HG03108 (cell line): ENCODE data around the gene DNAJA2.
"Not testable (repeated sequence)": the region's sequence is repeated elsewhere in the genome, so short reads cannot be mapped to it uniquely, and the experiment has no call there.

ENCODE experiments used
- ATAC-seq: cut with Tn5 transposase; IDR thresholded peaks from one replicate; pipeline ENCODE4 v1.9.1; 2021; ENCODE audit warnings: moderate library complexity; ENCODE audit not compliant: unreplicated experiment

Gene DNAJA2

DNA sequence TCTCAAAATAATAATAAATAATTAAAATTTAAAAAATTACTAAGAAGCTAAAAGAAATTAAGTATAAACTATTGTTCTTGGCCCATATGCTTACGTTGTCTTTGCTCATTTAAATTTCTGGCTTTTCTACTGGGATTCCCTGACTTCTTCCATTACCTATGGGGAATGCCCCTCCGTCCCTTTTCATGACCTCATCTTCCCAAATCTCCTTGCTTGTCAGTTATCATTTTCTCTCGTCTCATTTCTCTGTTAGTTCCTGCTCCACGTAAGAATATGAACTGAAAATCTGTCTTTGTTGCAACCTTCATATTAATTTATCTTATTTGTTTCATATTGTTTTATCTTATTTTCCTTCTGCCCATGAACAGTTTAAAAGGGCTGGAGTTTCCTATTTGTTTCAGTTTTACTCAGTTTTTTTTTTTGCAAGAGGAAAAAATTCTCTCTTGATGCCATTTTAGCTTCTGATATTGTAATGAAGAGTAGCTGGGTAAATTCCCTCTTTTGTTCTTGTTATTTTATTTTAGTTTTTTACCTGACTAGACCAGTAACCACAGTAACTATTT is 2.5 kb upstream of the DNAJA2 start:
- no peak for ATAC-seq

GRCh38 chr16:46975165-46975564 is 1.7 kb upstream of the DNAJA2 start:
- no peak for ATAC-seq

DNA sequence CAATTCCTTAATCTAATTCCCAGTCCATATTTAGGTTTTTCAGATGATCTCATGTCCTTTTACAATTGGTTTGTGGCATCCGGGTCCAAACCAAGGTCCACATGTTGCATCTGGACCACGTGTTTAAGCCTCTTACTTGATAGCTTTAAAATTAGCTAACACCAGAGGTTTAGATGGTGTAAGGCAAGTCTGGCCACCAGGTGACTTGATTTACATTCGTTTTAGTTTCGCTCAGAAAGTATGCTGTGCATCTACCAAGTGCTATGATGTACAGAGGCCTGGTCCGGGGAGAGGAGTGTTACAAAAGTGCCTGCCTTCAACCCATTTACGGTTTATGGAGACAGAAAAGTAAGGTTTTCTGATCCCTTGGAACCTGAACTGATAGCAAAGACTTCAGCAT is 878 bp upstream of the DNAJA2 start:
- ATAC-seq = no peak

GRCh38 chr16:46973996-46974324 is 486 bp upstream of the DNAJA2 start:
- no peak for ATAC-seq

GRCh38 chr16:46972429-46973206 is 856 bp downstream of the DNAJA2 start:
- peak; percentile 44 for ATAC-seq

DNA sequence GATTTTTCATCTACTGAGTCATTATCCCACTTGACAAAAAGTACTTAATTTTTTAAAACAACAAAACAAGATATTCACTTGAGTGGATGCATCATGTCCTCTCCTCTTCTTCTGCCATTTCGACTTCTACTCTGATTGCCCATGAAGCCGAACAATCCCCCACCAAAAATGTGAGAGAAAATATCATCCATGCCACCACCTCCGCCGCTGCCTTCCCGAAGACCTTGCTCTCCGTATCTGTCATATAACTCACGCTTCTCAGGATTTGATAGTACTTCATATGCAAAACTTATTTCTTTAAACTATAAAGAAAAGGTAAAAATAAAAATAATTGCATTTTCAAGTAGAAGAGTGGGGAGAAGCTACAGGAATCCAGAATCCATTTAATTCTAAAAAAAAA is 2.2 kb downstream of the DNAJA2 start:
- no peak for ATAC-seq

DNA sequence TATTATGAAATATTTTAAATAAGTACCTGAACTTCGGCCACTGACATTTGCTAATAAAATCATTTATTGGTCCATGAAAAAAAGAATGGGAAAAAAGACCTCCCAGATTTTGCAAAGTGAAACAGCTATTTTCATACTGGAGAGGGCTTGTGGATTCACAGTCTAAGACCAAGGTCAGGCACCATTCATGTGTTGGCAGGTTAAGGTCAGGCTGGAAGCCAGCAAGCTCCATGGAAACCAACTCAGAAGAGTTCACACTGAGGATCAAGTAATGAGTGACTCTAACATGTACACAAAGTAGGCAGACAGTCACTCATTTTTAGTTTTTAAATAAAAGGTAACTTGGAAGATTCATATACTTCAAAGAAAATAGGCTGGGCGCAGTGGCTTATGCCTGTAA is 3.4 kb downstream of the DNAJA2 start:
- no peak for ATAC-seq

DNA sequence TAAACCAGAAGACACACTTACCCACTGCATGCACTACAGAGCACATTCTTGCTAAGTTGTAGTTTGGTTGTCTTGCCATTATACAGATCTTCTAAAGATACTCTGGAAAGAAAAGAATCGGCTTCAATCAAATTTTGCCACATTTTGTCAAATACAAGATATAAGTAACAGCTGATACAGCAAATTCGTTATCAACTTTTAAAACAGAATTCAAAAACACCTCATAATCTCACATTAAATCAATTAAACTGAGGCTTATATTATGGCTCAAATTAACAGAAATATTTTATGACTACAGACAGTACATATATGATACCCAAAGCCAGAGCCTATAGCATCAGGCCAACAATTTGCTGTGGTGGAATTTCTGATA is 5.4 kb downstream of the DNAJA2 start:
- no peak for ATAC-seq

GRCh38 chr16:46962629-46963028 is 10.8 kb downstream of the DNAJA2 start:
- ATAC-seq = no peak

GRCh38 chr16:46961373-46962353 is 11.8 kb downstream of the DNAJA2 start:
- no peak for ATAC-seq

DNA sequence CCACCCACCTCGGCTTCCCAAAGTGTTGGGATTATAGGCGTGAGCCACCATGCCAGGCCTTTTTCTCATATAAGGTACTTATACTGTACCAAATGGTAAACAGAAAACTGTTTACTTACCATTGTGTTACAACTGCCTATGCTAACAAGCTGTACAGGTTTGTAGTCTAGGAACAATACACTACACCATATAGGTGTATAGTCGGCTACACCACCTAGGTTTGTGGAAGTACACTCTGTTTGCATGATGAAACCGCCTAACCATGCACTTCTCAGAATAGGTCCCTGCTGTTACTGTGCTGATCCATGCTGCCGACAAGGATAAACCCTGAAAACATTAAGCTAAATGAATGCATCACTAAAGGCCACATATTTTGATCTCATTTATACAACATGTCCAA is 18.9 kb downstream of the DNAJA2 start:
- no peak for ATAC-seq

GRCh38 chr16:46950009-46950408 is 23.5 kb downstream of the DNAJA2 start:
- ATAC-seq = no peak

DNA sequence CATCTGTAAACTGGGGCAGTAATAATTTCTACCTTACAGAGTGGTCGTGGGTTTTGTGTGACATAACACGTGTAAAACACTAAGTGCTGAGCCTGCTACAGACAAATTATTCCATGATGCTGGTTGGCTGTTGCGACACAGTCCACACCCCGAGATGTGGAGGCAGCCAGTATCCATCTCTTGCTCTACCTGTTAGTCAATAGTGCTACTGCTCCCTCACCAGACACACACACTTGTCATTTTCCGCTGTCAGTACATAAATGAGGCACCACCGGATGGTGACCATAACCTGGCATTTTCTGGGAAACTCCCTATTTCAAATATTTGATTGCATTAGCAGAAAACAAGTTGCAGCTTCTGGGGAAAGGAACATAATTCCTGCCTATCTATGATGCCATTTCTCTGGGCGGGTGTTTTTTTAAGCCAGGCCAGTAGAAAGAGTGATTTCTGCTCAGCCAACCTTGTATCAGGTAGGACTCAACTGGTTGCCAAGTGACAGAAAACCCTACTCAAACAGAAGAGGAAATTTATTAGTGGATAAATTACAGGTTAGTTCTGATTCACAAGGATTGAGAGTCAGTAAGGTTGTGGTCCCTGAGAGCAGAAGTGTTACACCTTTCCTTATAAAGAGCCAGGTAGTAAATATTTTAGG is 24.1 kb downstream of the DNAJA2 start:
- ATAC-seq = no peak

GRCh38 chr16:46948548-46949166 is 24.8 kb downstream of the DNAJA2 start:
- ATAC-seq = no peak

GRCh38 chr16:46947900-46948547 is 25.4 kb downstream of the DNAJA2 start:
- ATAC-seq = peak; percentile 83

GRCh38 chr16:46944713-46945112 is 28.8 kb downstream of the DNAJA2 start:
- ATAC-seq = not testable (repeated sequence)

DNA sequence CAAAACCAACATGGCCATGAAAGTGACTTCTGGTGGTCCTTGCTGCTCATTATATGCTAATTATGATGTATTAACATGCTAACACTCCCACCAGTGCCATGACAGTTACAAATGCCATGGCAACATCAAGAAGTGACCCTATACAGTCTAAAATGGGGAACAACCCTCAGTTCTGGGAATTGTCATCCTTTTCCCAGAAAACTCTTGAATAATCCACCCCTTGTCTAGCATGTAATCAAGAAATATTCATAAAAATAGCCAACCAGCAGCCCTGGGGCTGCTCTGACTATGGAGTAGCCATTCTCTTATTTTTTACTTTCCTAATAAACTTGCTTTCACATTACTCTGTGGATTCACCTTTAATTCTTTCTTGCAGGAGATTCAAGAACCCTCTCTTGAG is 35.9 kb downstream of the DNAJA2 start:
- no peak for ATAC-seq

DNA sequence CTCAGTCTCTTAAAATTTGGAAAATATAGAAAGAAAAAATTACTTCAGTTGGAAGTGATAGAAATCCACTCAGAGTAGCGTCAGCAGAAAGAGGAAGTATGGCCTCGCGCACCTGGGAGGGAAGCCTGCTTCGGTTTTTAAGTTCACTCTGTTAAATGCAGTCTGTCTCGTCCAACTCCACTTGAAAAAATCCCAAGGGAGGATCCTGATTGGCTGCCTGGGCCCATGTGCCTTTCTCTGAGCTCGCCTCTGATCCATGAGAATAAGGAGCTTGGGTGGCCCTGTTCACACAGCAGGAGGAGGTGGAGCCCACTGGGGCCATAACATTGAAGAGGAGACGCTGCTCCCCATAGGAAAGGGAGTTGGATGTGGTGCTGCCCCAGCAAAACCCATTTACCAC is 40.7 kb downstream of the DNAJA2 start:
- ATAC-seq = no peak

- ATAC-seq = no peak
These were observed 42.6 kb downstream of the DNAJA2 start for GRCh38 chr16:46930861-46931260.
